A549 (cell line): ENCODE data around the gene PDHX. TPM values are rescaled to one million over a fixed set of nuclear protein-coding genes. Genes with fewer than 3 reads are reported as not detected.

Experiments used
- ATAC-seq, 2 experiments: fragments of 200-7000 bp in 1 of 2; fragments of >200 bp in 1 of 2; cut with Nextera tagmentation in 1 of 2; cut with Tn5 transposase in 1 of 2; 3 replicates each; pipeline versions ENCODE4 v1.8.0 to v1.9.1; 2018 to 2020; ENCODE audit warnings: mild to moderate bottlenecking in 1 of 2, moderate library complexity in 1 of 2
- CTCF ChIA-PET: fragments of 300-600 bp; sonication (Branson Sonifier 250); formaldehyde crosslinking; extraction: SDS; loops from one replicate; lab custom pipeline; 2021; ENCODE audit warnings: antibody characterized with exemption, inconsistent platforms; lab: Yijun Ruan, JAX
- POLR2A ChIA-PET: fragments of 350-600 bp; formaldehyde crosslinking; extraction: SDS; loops from one replicate; lab custom pipeline; 2021; ENCODE audit warnings: antibody characterized with exemption, inconsistent platforms; lab: Yijun Ruan, JAX
- DNase-seq, 2 experiments: peaks; one replicate each; pipeline versions ENCODE4 v3.0.0 to v3.0.0-alpha.2; 2011 to 2016; ENCODE audit warnings: low read depth in 1 of 2, low spot score in 1 of 2
- FAIRE-seq: peaks from 2 replicates; lab custom pipeline; 2011; peaks lifted over from hg19 to GRCh38; lab: Jason Lieb, UNC
- H3K27ac ChIP-seq, 2 experiments: fragments of >200 bp; sonication (Bioruptor Twin); formaldehyde crosslinking; 3 replicates each; pipeline ENCODE4 v1.5.1; 2016 to 2017
- H3K4me1 ChIP-seq: fragments of >200 bp; sonication (Bioruptor Twin); formaldehyde crosslinking; 3 replicates; pipeline ENCODE4 v1.6.1; 2016
- H3K4me2 ChIP-seq: fragments of >200 bp; sonication (Bioruptor Twin); formaldehyde crosslinking; 3 replicates; pipeline ENCODE4 v1.6.1; 2016
- H3K4me3 ChIP-seq: fragments of >200 bp; sonication (Bioruptor Twin); formaldehyde crosslinking; 3 replicates; pipeline ENCODE4 v1.5.1; 2016
- H3K9me3 ChIP-seq: fragments of >200 bp; sonication (Bioruptor Twin); formaldehyde crosslinking; 3 replicates; pipeline ENCODE4 v1.6.1; 2016
- CBX8 ChIP-seq: fragments of 200-600 bp; sonication (generic); IDR thresholded peaks from 2 replicates; pipeline ENCODE4 v1.6.1; 2016
- EHMT2 ChIP-seq: fragments of 200-600 bp; sonication (generic); IDR thresholded peaks from 2 replicates; pipeline ENCODE4 v1.6.1; 2016; ENCODE audit warnings: antibody characterized with exemption, low read depth, mild to moderate bottlenecking, moderate library complexity
- EP300 ChIP-seq, 2 experiments: fragments of >200 bp; sonication (Bioruptor Twin); formaldehyde crosslinking; IDR thresholded peaks; 2 replicates in 1 of 2; 3 replicates in 1 of 2; pipeline ENCODE4 v1.6.1; 2016 to 2017
- HOXB5 ChIP-seq: fragments of 250-450 bp; sonication (Bioruptor Pico); IDR thresholded peaks from 2 replicates; pipeline ENCODE4 v1.5.0; 2020; ENCODE audit warnings: mild to moderate bottlenecking, moderate library complexity
- SMC3 ChIP-seq: fragments of >200 bp; sonication (Bioruptor Twin); formaldehyde crosslinking; IDR thresholded peaks from 3 replicates; pipeline ENCODE4 v1.6.1; 2018; ENCODE audit warnings: inconsistent platforms
- ZNF302 ChIP-seq: fragments of 250-450 bp; sonication (Bioruptor Pico); IDR thresholded peaks from 2 replicates; pipeline ENCODE4 v1.9.0; 2021; ENCODE audit warnings: inconsistent platforms, mild to moderate bottlenecking, moderate library complexity
- WGBS: methylation state at CpG from one replicate; pipeline ENCODE4 v1.1.6; 2017; ENCODE audit errors: missing lambda C conversion rate; 5-methylcytosine and 5-hydroxymethylcytosine counted together
- polyA plus RNA-seq, 4 experiments: library from polyadenylated mRNA; depleted of rRNA in 3 of 4; stranded (reverse); fragments of >200 nt; fragmentation: RNase III in 1 of 4; extraction: RNeasy Plus Mini Kit Qiagen cat#74134 plus additional on column Dnase treatment in 1 of 4; gene quantifications; 2 replicates in 3 of 4; 3 replicates in 1 of 4; pipeline ENCODE4 v1.2.3, GENCODE V29; 2011 to 2017
- small RNA-seq, 6 experiments: library from RNA; depleted of rRNA; stranded (forward); fragments of <200 nt; gene quantifications; one replicate each; pipeline ENCODE3, GENCODE V24; 2012
- TF ChIP-seq, protein P1 (sequence below): fragments of 250-450 bp; sonication (Bioruptor Pico); IDR thresholded peaks from 2 replicates; pipeline ENCODE4 v1.5.0; 2021; ENCODE audit warnings: mild to moderate bottlenecking, moderate library complexity, borderline replicate concordance
- TF ChIP-seq, protein P2 (sequence below): IDR thresholded peaks from 2 replicates; pipeline ENCODE4 v1.6.1; 2012
- TF ChIP-seq, protein P3 (sequence below): fragments of 200-600 bp; sonication (generic); IDR thresholded peaks from 2 replicates; pipeline ENCODE4 v1.6.1; 2016; ENCODE audit warnings: antibody characterized with exemption, mild to moderate bottlenecking, moderate library complexity

Gene PDHX
- polyA plus RNA-seq, 2 of the 4 experiments (the other 2 are of a cell fraction) = 46.5 to 87.4 TPM

DNA sequence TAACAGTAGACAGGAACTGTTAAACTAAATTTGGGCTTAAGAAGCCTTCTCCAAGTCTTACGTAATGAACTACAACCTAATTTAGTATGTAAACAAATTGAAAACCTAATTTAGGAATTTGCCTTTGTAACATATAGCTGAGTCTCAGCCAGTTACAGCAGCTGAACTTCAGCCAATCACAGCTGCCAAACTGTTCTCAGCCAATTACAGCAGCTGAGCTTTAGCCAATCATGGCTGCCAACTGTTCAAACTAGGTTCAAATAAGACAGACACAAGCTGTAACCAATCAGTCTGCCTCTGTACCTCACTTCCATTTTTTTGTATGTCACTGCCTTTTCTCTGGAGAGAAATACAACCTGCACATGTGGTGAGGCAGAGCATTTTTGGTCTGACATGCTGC is 127.5 kb downstream of the PDHX start (continued):
- TF ChIP-seq, protein P1, sequence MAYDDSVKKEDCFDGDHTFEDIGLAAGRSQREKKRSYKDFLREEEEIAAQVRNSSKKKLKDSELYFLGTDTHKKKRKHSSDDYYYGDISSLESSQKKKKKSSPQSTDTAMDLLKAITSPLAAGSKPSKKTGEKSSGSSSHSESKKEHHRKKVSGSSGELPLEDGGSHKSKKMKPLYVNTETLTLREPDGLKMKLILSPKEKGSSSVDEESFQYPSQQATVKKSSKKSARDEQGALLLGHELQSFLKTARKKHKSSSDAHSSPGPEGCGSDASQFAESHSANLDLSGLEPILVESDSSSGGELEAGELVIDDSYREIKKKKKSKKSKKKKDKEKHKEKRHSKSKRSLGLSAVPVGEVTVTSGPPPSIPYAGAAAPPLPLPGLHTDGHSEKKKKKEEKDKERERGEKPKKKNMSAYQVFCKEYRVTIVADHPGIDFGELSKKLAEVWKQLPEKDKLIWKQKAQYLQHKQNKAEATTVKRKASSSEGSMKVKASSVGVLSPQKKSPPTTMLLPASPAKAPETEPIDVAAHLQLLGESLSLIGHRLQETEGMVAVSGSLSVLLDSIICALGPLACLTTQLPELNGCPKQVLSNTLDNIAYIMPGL (CRISPR knock-in tag) = no peak
- TF ChIP-seq HOXB5 (no peak), EP300 (IDR thresholded peaks at IDR 0.05) (no peak), CBX8 (no peak), ZNF302 (CRISPR knock-in tag) (no peak)
- TF ChIP-seq, protein P2, sequence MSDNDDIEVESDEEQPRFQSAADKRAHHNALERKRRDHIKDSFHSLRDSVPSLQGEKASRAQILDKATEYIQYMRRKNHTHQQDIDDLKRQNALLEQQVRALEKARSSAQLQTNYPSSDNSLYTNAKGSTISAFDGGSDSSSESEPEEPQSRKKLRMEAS = no peak
- TF ChIP-seq, all 56 proteins: peak for 0

DNA sequence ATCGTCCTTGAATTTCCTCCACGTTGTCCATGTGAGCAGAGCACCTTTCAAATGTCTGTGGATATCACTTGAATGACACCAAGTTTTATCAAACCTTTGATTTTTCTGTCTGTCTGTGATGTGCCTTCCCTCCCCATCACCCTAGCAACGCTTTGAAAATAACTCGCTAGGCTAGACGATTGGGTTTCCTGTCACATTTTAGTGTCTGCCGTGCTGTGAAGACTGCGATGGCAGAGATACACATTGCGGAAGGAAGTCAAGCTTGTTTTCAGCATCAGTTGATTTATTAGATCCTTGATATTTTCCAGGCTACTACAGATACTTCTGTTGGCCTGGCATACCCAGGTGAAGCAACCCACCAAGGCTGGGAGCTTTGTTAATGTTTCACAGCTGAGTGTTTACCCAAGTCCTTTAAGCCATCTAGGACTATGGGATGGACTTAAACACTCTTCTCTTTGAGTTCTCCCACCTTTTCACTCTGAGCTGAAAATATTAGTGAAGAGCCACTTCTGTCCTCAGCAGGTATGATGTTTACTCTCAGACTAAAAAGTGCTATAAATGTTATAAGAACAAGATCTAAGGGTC is 128.9 kb downstream of the PDHX start:
- CTCF ChIA-PET = interaction anchor here (0.8 to 1.2 kb wide), 2 partner anchors 22 to 367 kb away, joined by 3 read pairs; no protein-coding TSS in a partner anchor
- ATAC-seq (peak in 1 of 2 experiments; percentile 43; a peak in 1 of 6 replicates), FAIRE-seq (no peak)
- no peaks in the 10 kb centered on the region for H3K9me3 ChIP-seq
- TF ChIP-seq CBX8 = no peak
- TF ChIP-seq EHMT2 = no peak
- TF ChIP-seq, protein P3, sequence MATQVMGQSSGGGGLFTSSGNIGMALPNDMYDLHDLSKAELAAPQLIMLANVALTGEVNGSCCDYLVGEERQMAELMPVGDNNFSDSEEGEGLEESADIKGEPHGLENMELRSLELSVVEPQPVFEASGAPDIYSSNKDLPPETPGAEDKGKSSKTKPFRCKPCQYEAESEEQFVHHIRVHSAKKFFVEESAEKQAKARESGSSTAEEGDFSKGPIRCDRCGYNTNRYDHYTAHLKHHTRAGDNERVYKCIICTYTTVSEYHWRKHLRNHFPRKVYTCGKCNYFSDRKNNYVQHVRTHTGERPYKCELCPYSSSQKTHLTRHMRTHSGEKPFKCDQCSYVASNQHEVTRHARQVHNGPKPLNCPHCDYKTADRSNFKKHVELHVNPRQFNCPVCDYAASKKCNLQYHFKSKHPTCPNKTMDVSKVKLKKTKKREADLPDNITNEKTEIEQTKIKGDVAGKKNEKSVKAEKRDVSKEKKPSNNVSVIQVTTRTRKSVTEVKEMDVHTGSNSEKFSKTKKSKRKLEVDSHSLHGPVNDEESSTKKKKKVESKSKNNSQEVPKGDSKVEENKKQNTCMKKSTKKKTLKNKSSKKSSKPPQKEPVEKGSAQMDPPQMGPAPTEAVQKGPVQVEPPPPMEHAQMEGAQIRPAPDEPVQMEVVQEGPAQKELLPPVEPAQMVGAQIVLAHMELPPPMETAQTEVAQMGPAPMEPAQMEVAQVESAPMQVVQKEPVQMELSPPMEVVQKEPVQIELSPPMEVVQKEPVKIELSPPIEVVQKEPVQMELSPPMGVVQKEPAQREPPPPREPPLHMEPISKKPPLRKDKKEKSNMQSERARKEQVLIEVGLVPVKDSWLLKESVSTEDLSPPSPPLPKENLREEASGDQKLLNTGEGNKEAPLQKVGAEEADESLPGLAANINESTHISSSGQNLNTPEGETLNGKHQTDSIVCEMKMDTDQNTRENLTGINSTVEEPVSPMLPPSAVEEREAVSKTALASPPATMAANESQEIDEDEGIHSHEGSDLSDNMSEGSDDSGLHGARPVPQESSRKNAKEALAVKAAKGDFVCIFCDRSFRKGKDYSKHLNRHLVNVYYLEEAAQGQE = 0 out of 2 replicates have a peak, but pooled peaks have one; percentile 24
- no peak for TF ChIP-seq SMC3
- TF ChIP-seq, all 56 proteins: peak for 1
- H3K4me2 ChIP-seq = no peak overlapping the region; the same call in 2 of the 3 replicates
- POLR2A ChIA-PET = no interaction called here
- H3K4me3 ChIP-seq = no peak overlapping the region
- 90% methylated on average over 8 of the region's 8 CpGs for WGBS
- no peak for DNase-seq
- H3K4me1 ChIP-seq = peaks cover 18% of the 10 kb centered on the region
- H3K27ac ChIP-seq = peak overlapping the region in 1 of 2 experiments; percentile 45; a peak in 1 of 6 replicates

Small RNA genes within 50 kb of the gene (small RNA-seq; reads per million reads assigned to genes)
- gene MIR1343 = 0 reads per million in 6 experiments

Other genes with a start within 250 kb of the PDHX start
- 35.1 and 55.6 TPM in 2 replicates for gene APIP, start 239 bp upstream of the PDHX start, polyA plus RNA-seq (2011; rRNA removed)
- gene APIP, start 239 bp upstream of the PDHX start, polyA plus RNA-seq (2017; fragmentation: RNase III; extraction: RNeasy Plus Mini Kit Qiagen cat#74134 plus additional on column Dnase treatment) = 36.1 to 42.4 TPM (median 38.6 TPM) in 3 replicates
- 309 and 350 TPM in 2 replicates for gene CD44, start 222.6 kb downstream of the PDHX start, polyA plus RNA-seq (2011; rRNA removed)
- 545 to 587 TPM (median 585 TPM) in 3 replicates for gene CD44, start 222.6 kb downstream of the PDHX start, polyA plus RNA-seq (2017; fragmentation: RNase III; extraction: RNeasy Plus Mini Kit Qiagen cat#74134 plus additional on column Dnase treatment)